ENCODE results near the gene ANKFN1.

GRCh38 chr17:56480501-56480900 is 327.2 kb downstream of the ANKFN1 start:
- TF ChIP-seq CTCF (IDR thresholded peaks at IDR 0.05) (no peak), POLR2A (IDR thresholded peaks at IDR 0.05) (no peak), POLR2AphosphoS5 (IDR thresholded peaks at IDR 0.05) (no peak)
